H1 (cell line): Measurements from ENCODE around the gene TNS1. TPM values are rescaled to one million over a fixed set of nuclear protein-coding genes. Genes with fewer than 3 reads are reported as not detected.

Experiments
- CTCF ChIA-PET: fragments of 300-600 bp; sonication (Branson Sonifier 250); formaldehyde crosslinking; loops from one replicate; lab custom pipeline; 2021; ENCODE audit not compliant: partially characterized antibody; lab: Charles Lee
- POLR2A ChIA-PET: fragments of 300-600 bp; sonication (Branson Sonifier 250); formaldehyde crosslinking; loops from one replicate; lab custom pipeline; 2021; ENCODE audit warnings: inconsistent platforms; ENCODE audit not compliant: partially characterized antibody; lab: Charles Lee
- DNase-seq, 2 experiments: peaks; one replicate each; pipeline versions ENCODE4 v3.0.0 to v3.0.0-alpha.2; 2010 to 2022; ENCODE audit warnings: low spot score in 2 of 2, low read depth in 1 of 2, mixed read lengths in 1 of 2
- FAIRE-seq: peaks from 2 replicates; lab custom pipeline; 2011; peaks lifted over from hg19 to GRCh38; lab: Jason Lieb, UNC
- H2AFZ ChIP-seq: 2 replicates; pipeline ENCODE4 v1.8.1; 2012; ENCODE audit warnings: low read length, inconsistent platforms
- H2AK5ac ChIP-seq: 2 replicates; pipeline ENCODE4 v1.6.1; 2013; ENCODE audit warnings: low read depth, low read length
- H2BK120ac ChIP-seq: replicated peaks from 2 replicates; pipeline ENCODE3; 2013; ENCODE audit warnings: low read depth, low read length, inconsistent platforms
- H2BK12ac ChIP-seq: 2 replicates; pipeline ENCODE4 v1.6.1; 2013; ENCODE audit warnings: low read depth, low read length
- H2BK15ac ChIP-seq: 2 replicates; pipeline ENCODE4 v1.6.1; 2013; ENCODE audit warnings: low read length
- H2BK20ac ChIP-seq: 2 replicates; pipeline ENCODE4 v1.6.1; 2013; ENCODE audit warnings: low read length
- H2BK5ac ChIP-seq: 2 replicates; pipeline ENCODE4 v1.6.1; 2013; ENCODE audit warnings: low read depth, low read length
- H3K14ac ChIP-seq: 2 replicates; pipeline ENCODE4 v1.6.1; 2013; ENCODE audit warnings: inconsistent platforms; ENCODE audit not compliant: insufficient read length
- H3K18ac ChIP-seq: 2 replicates; pipeline ENCODE4 v1.6.1; 2013; ENCODE audit warnings: low read length; ENCODE audit errors: extremely low read depth
- H3K23ac ChIP-seq: 2 replicates; pipeline ENCODE4 v1.6.1; 2013; ENCODE audit warnings: inconsistent platforms; ENCODE audit not compliant: insufficient read length
- H3K23me2 ChIP-seq: 2 replicates; pipeline ENCODE4 v1.6.1; 2013; ENCODE audit warnings: low read depth, low read length
- H3K27ac ChIP-seq: 2 replicates; pipeline ENCODE4 v1.6.1; 2011; ENCODE audit warnings: low read depth, low read length, inconsistent platforms
- H3K27me3 ChIP-seq, 4 experiments: replicated peaks in 1 of 4; 1 replicate in 1 of 4; 2 replicates in 3 of 4; pipeline versions ENCODE4 v1.6.1 to v1.8.1; 2011 to 2013; ENCODE audit warnings: low read length in 3 of 4, mild to moderate bottlenecking in 3 of 4, inconsistent platforms in 2 of 4, mixed read lengths in 2 of 4, moderate library complexity in 1 of 4; ENCODE audit not compliant: control insufficient read depth in 3 of 4, insufficient read depth in 3 of 4; ENCODE audit errors: extremely low read depth in 1 of 4
- H3K36me3 ChIP-seq, 4 experiments: 2 replicates each; pipeline versions ENCODE4 v1.6.1 to v1.8.1; 2011 to 2013; ENCODE audit warnings: mild to moderate bottlenecking in 4 of 4, low read length in 3 of 4, moderate library complexity in 2 of 4, control low read depth in 1 of 4, inconsistent platforms in 1 of 4; ENCODE audit not compliant: insufficient read depth in 4 of 4, control insufficient read depth in 2 of 4
- H3K4ac ChIP-seq: replicated peaks from 2 replicates; pipeline ENCODE3; 2013; ENCODE audit warnings: low read length, low read depth, mixed read lengths, inconsistent platforms; ENCODE audit not compliant: insufficient read length
- H3K4me1 ChIP-seq, 4 experiments: replicated peaks in 1 of 4; 1 replicate in 1 of 4; 2 replicates in 3 of 4; pipeline versions ENCODE4 v1.6.1 to v1.8.1; 2011 to 2013; ENCODE audit warnings: low read length in 3 of 4, inconsistent platforms in 2 of 4, mixed read lengths in 1 of 4; ENCODE audit not compliant: insufficient read depth in 4 of 4, control insufficient read depth in 3 of 4
- H3K4me2 ChIP-seq, 2 experiments: 2 replicates each; pipeline versions ENCODE4 v1.6.1 to v1.8.1; 2011 to 2013; ENCODE audit warnings: low read depth in 2 of 2, low read length in 2 of 2, control low read depth in 1 of 2, inconsistent platforms in 1 of 2, mild to moderate bottlenecking in 1 of 2; ENCODE audit not compliant: insufficient read depth in 1 of 2
- H3K4me3 ChIP-seq, 4 experiments: fragments of 200-600, 300-600 bp in 1 of 4; sonication (generic), shearing (Covaris generic), sonication (Bioruptor Twin) in 1 of 4; 2 replicates each; pipeline versions ENCODE4 v1.5.1 to v1.8.1; 2011 to 2016; ENCODE audit warnings: low read length in 4 of 4, low read depth in 3 of 4, control low read depth in 2 of 4, inconsistent platforms in 2 of 4, mild to moderate bottlenecking in 2 of 4, mixed read lengths in 1 of 4, moderate library complexity in 1 of 4; ENCODE audit not compliant: insufficient read depth in 2 of 4; ENCODE audit errors: extremely low read depth in 1 of 4
- H3K56ac ChIP-seq: replicated peaks from 2 replicates; pipeline ENCODE3; 2013; ENCODE audit warnings: low read depth, mild to moderate bottlenecking, mixed read lengths, low read length, inconsistent platforms; ENCODE audit not compliant: insufficient read length
- H3K79me1 ChIP-seq: 2 replicates; pipeline ENCODE4 v1.6.1; 2013; ENCODE audit warnings: low read depth, low read length, control low read depth
- H3K79me2 ChIP-seq, 2 experiments: 2 replicates each; pipeline versions ENCODE4 v1.6.1 to v1.8.1; 2012 to 2013; ENCODE audit warnings: low read length in 2 of 2, mild to moderate bottlenecking in 2 of 2, inconsistent platforms in 1 of 2; ENCODE audit not compliant: insufficient read depth in 2 of 2, control insufficient read depth in 1 of 2
- H3K9ac ChIP-seq, 4 experiments: replicated peaks in 1 of 4; 1 replicate in 1 of 4; 2 replicates in 3 of 4; pipeline versions ENCODE4 v1.6.1 to v1.8.1; 2011 to 2013; ENCODE audit warnings: low read depth in 3 of 4, low read length in 3 of 4, control low read depth in 2 of 4, mild to moderate bottlenecking in 2 of 4, moderate library complexity in 2 of 4, inconsistent platforms in 1 of 4; ENCODE audit errors: extremely low read depth in 1 of 4
- H3K9me3 ChIP-seq, 2 experiments: 2 replicates each; pipeline versions ENCODE4 v1.6.1 to v1.8.1; 2012 to 2013; ENCODE audit warnings: mild to moderate bottlenecking in 2 of 2, moderate library complexity in 2 of 2, control low read depth in 1 of 2, inconsistent platforms in 1 of 2, low read depth in 1 of 2, low read length in 1 of 2, mixed read lengths in 1 of 2; ENCODE audit not compliant: insufficient read depth in 2 of 2
- H4K20me1 ChIP-seq, 2 experiments: replicated peaks in 1 of 2; 2 replicates each; pipeline versions ENCODE3 to v1.8.1; 2011 to 2013; ENCODE audit warnings: inconsistent platforms in 2 of 2, low read length in 2 of 2, mild to moderate bottlenecking in 1 of 2; ENCODE audit not compliant: insufficient read depth in 2 of 2, control insufficient read depth in 1 of 2
- H4K5ac ChIP-seq: 2 replicates; pipeline ENCODE4 v1.6.1; 2013; ENCODE audit warnings: low read length, low read depth, mixed read lengths, inconsistent platforms; ENCODE audit not compliant: insufficient read length
- H4K8ac ChIP-seq: 2 replicates; pipeline ENCODE4 v1.8.0; 2013; ENCODE audit warnings: mild to moderate bottlenecking, moderate library complexity, low read length, inconsistent platforms; ENCODE audit not compliant: insufficient read depth; ENCODE audit errors: extremely low read depth
- H4K91ac ChIP-seq: replicated peaks from 2 replicates; pipeline ENCODE3; 2013; ENCODE audit warnings: low read length, mixed read lengths, inconsistent platforms; ENCODE audit not compliant: insufficient read length
- ASH2L ChIP-seq: fragments of 200-600, 300-600 bp; sonication (generic); IDR thresholded peaks from one replicate; pipeline ENCODE4 v1.7.1; 2017; ENCODE audit warnings: low read length
- EP300 ChIP-seq, 2 experiments: IDR thresholded peaks; 1 replicate in 1 of 2; 2 replicates in 1 of 2; pipeline ENCODE4 v1.6.1; 2011 to 2012; ENCODE audit warnings: low read depth in 2 of 2, low read length in 2 of 2, mild to moderate bottlenecking in 2 of 2, borderline replicate concordance in 1 of 2, inconsistent platforms in 1 of 2, moderate library complexity in 1 of 2
- WGBS, 2 experiments: shearing (Covaris generic) in 1 of 2; methylation state at CpG; one replicate each; pipeline versions ENCODE4 v1.1.6 to v1.1.7; 2013 to 2015; ENCODE audit warnings: low lambda C conversion rate in 2 of 2, mixed read lengths in 2 of 2, inconsistent platforms in 1 of 2, low coverage in 1 of 2, missing lambda C conversion rate in 1 of 2; ENCODE audit not compliant: insufficient replicate concordance in 2 of 2, insufficient coverage in 1 of 2, insufficient read length in 1 of 2; ENCODE audit errors: extremely low coverage in 1 of 2, missing lambda C conversion rate in 1 of 2; 5-methylcytosine and 5-hydroxymethylcytosine counted together
- polyA plus RNA-seq, 7 experiments: library from polyadenylated mRNA; depleted of rRNA in 3 of 7; stranded (reverse) in 5 of 7; unstranded in 2 of 7; fragments of >200 nt in 5 of 7; fragments of 200-250 nt in 2 of 7; gene quantifications; 1 replicate in 5 of 7; 2 replicates in 1 of 7; 4 replicates in 1 of 7; pipeline versions ENCODE4 v1.2.1 to v1.2.3, GENCODE V29; 2011 to 2013; ENCODE audit warnings: missing spikeins in 2 of 7, mixed read lengths in 2 of 7
- total RNA-seq: library from RNA; stranded (reverse); fragmentation: NEBNext Ultra II Directional; extraction: Animal tissue kit (Norgen Biotek cat#: 25700); gene quantifications from 2 replicates; pipeline ENCODE4 v1.2.1, GENCODE V29; 2021

TNS1 gene
- total and polyA plus RNA-seq, 2 of the 8 experiments (the other 6 are each of a cell fraction or from before 2014, with no cell fraction given) = 1.5 to 5.1 TPM

- no peaks in the 10 kb centered on the region for H3K36me3 ChIP-seq
- no peak overlapping the region for H3K14ac ChIP-seq
- H3K23ac ChIP-seq = no peak overlapping the region
- peaks cover 0 to 2% of the 10 kb centered on the region in 2 experiments for H4K20me1 ChIP-seq
- no peak overlapping the region for H4K5ac ChIP-seq
- TF ChIP-seq ASH2L = no peak
- no peak for TF ChIP-seq EP300 (IDR thresholded peaks at IDR 0.05; ENCODE audit: borderline replicate concordance in 1 of 2, low read depth in 2 of 2, low read length in 2 of 2)
- TF ChIP-seq, all 59 proteins: peak for 0
- no peak for DNase-seq
- peaks cover 2 to 16% (median 5%) of the 10 kb centered on the region in 4 experiments; a peak in 6 of 7 replicates for H3K4me1 ChIP-seq
- no peak overlapping the region for H2BK20ac ChIP-seq
- POLR2A ChIA-PET = interaction anchor here (0.7 to 3.3 kb wide), 3 partner anchors 11 to 15 kb away, joined by 3 to 9 read pairs (median 6); no protein-coding TSS in a partner anchor
- no peak overlapping the region for H2BK120ac ChIP-seq
- no peak overlapping the region for H2BK15ac ChIP-seq
- H2BK5ac ChIP-seq = no peak overlapping the region
- WGBS, 2 experiments = 80% methylated on average over 9 of the region's 10 CpGs; no CpG with 5 or more reads in 1 of the 2 experiments
- no peaks in the 10 kb centered on the region for H3K9me3 ChIP-seq
- no peak overlapping the region for H3K18ac ChIP-seq
- H3K4me3 ChIP-seq = no peak overlapping the region
- H4K91ac ChIP-seq = peak overlapping the region; percentile 38
- H2AK5ac ChIP-seq = no peak overlapping the region
- no peak overlapping the region for H2BK12ac ChIP-seq
- H3K27me3 ChIP-seq = peaks cover 0 to 3% (median 0%) of the 10 kb centered on the region in 4 experiments; a peak in 1 of 7 replicates
- no peak overlapping the region for H3K9ac ChIP-seq
- no peaks in the 10 kb centered on the region for H3K79me2 ChIP-seq
- H4K8ac ChIP-seq = 0 out of 2 replicates have a peak overlapping the region, but pooled peaks have one; percentile 29
- no peaks in the 10 kb centered on the region; the same call in 1 of the 2 replicates for H3K23me2 ChIP-seq
- H2AFZ ChIP-seq = no peak overlapping the region
- CTCF ChIA-PET = interaction anchor here (0.7 to 22.2 kb wide), 20 partner anchors 10 to 165 kb away, joined by 3 to 480 read pairs (median 6); no protein-coding TSS in a partner anchor
- no peak overlapping the region for H3K27ac ChIP-seq
- no peaks in the 10 kb centered on the region; the same call in 1 of the 2 replicates for H3K79me1 ChIP-seq
- FAIRE-seq = no peak
- H3K4ac ChIP-seq = no peak overlapping the region
- H3K56ac ChIP-seq = no peak overlapping the region
- no peak overlapping the region for H3K4me2 ChIP-seq
Measured at GRCh38 chr2:217950401-217950871, 52.4 kb downstream of the TNS1 start.
